Astrocyte of the cerebellum (primary cell): ENCODE results near the gene TRPC4.

Source experiments
- DNase-seq: peaks from one replicate; pipeline ENCODE4 v3.0.0-alpha.2; 2011; ENCODE audit warnings: low read depth
- H3K4me3 ChIP-seq: 2 replicates; pipeline ENCODE4 v1.5.1; 2011; ENCODE audit warnings: mild to moderate bottlenecking, low read depth, low read length, moderate library complexity
- CTCF ChIP-seq: IDR thresholded peaks from 2 replicates; pipeline ENCODE4 v1.5.1; 2012; ENCODE audit warnings: low read length, low read depth, moderate library complexity, mild to moderate bottlenecking; ENCODE audit errors: missing control alignments
- in situ Hi-C: cut with HindIII; loops from 2 replicates; pipeline ENCODE4 v1.10.0; 2017; ENCODE audit warnings: low sequenced_read_pairs

The TRPC4 gene

GRCh38 chr13:37729876-37730275, 139.7 kb downstream of the TRPC4 start:
- in situ Hi-C loops, result no loop called here
- no peak overlapping the region for H3K4me3 ChIP-seq
- no peak for TF ChIP-seq CTCF
- no peak for DNase-seq

GRCh38 chr13:37716420-37717195, 153.0 kb downstream of the TRPC4 start:
- TF ChIP-seq CTCF, result no peak
- in situ Hi-C loops, result no loop called here
- no peak overlapping the region for H3K4me3 ChIP-seq
- no peak for DNase-seq

GRCh38 chr13:37715606-37716015, 154.0 kb downstream of the TRPC4 start:
- no peak overlapping the region for H3K4me3 ChIP-seq
- in situ Hi-C loops, result no loop called here
- DNase-seq, result peak; percentile 8
- no peak for TF ChIP-seq CTCF

- TF ChIP-seq CTCF, result no peak
- no peak for DNase-seq
- H3K4me3 ChIP-seq, result no peak overlapping the region
- in situ Hi-C loops, result no loop called here
Measured at GRCh38 chr13:37709318-37709717, 160.3 kb downstream of the TRPC4 start.

GRCh38 chr13:37707739-37708500, 161.7 kb downstream of the TRPC4 start:
- in situ Hi-C loops, result no loop called here
- no peak for TF ChIP-seq CTCF
- DNase-seq, result no peak
- H3K4me3 ChIP-seq, result no peak overlapping the region

- DNase-seq, result no peak
- in situ Hi-C loops, result no loop called here
- no peak for TF ChIP-seq CTCF
- no peak overlapping the region for H3K4me3 ChIP-seq
Measured at GRCh38 chr13:37706041-37706440, 163.5 kb downstream of the TRPC4 start.
